Tibial nerve (tissue), 3 donors: ENCODE data around the gene MRPL36.

Source experiments
- POLR2A ChIP-seq, 2 donors: fragments of 450-650 bp; IDR thresholded peaks; one replicate each; pipeline ENCODE4 v1.6.1; 2017; ENCODE audit warnings: antibody characterized with exemption in 2 of 2, mild to moderate bottlenecking in 2 of 2, moderate library complexity in 2 of 2
- TF ChIP-seq, protein P1 (sequence below), 5 experiments: fragments of 200-600 bp in 3 of 5; fragments of 450-650 bp in 2 of 5; sonication (generic) in 3 of 5; IDR thresholded peaks; one replicate each; pipeline ENCODE4 v1.5.1; 2016 to 2019; ENCODE audit warnings: antibody characterized with exemption in 5 of 5, mild to moderate bottlenecking in 3 of 5, moderate library complexity in 2 of 5

DNA sequence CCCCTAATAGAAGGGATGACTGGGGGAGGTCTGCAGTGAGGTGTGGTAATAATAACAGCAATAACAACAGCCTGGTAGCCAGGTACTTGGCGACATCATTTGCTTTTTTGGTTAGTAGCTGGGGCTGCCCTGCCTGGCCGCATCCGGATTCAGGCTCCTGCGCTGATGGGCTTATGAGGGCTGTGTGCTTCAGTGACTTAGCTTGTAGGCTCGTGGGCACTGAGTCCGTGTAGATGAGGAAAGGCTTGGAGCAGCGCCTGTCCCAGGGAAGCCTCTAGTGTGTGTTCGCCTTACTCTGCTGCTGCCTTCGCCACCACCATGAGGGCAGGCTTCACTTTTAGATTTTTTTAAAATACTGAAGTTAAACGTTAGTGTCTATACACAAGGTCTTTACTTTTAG, 6.1 kb upstream of the MRPL36 start:
- no peak for TF ChIP-seq POLR2A (IDR thresholded peaks at IDR 0.05)
- TF ChIP-seq, protein P1, sequence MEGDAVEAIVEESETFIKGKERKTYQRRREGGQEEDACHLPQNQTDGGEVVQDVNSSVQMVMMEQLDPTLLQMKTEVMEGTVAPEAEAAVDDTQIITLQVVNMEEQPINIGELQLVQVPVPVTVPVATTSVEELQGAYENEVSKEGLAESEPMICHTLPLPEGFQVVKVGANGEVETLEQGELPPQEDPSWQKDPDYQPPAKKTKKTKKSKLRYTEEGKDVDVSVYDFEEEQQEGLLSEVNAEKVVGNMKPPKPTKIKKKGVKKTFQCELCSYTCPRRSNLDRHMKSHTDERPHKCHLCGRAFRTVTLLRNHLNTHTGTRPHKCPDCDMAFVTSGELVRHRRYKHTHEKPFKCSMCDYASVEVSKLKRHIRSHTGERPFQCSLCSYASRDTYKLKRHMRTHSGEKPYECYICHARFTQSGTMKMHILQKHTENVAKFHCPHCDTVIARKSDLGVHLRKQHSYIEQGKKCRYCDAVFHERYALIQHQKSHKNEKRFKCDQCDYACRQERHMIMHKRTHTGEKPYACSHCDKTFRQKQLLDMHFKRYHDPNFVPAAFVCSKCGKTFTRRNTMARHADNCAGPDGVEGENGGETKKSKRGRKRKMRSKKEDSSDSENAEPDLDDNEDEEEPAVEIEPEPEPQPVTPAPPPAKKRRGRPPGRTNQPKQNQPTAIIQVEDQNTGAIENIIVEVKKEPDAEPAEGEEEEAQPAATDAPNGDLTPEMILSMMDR (IDR thresholded peaks at IDR 0.05), result no peak
